Activated naive CD8-positive, alpha-beta T cell (primary cell): Measurements from ENCODE around the gene ALPG.
"Not testable (repeated sequence)": the region's sequence is repeated elsewhere in the genome, so short reads cannot be mapped to it uniquely, and the experiment has no call there.

Source experiments
- H3K27ac Mint-ChIP-seq: one replicate; pipeline ENCODE4 v1.8.0; 2021; ENCODE audit warnings: mixed read lengths
- H3K27me3 Mint-ChIP-seq: one replicate; pipeline ENCODE4 v1.8.0; 2021; ENCODE audit warnings: mixed read lengths
- H3K36me3 Mint-ChIP-seq: one replicate; pipeline ENCODE4 v1.8.0; 2021; ENCODE audit warnings: mixed read lengths
- H3K4me1 Mint-ChIP-seq: one replicate; pipeline ENCODE4 v1.8.0; 2021; ENCODE audit warnings: low read depth, mixed read lengths
- H3K4me3 Mint-ChIP-seq: one replicate; pipeline ENCODE4 v1.8.0; 2021; ENCODE audit warnings: mild to moderate bottlenecking, mixed read lengths
- H3K9me3 Mint-ChIP-seq: one replicate; pipeline ENCODE4 v1.8.0; 2021; ENCODE audit warnings: low read depth, mixed read lengths

ALPG gene

GRCh38 chr2:232385660-232386489 lies 20.8 kb upstream of the ALPG start:
- H3K4me1 Mint-ChIP-seq = no peaks in the 10 kb centered on the region
- H3K36me3 Mint-ChIP-seq = no peaks in the 10 kb centered on the region
- H3K9me3 Mint-ChIP-seq = no peaks in the 10 kb centered on the region
- H3K4me3 Mint-ChIP-seq = no peak overlapping the region
- peaks cover 23% of the 10 kb centered on the region for H3K27me3 Mint-ChIP-seq
- no peak overlapping the region for H3K27ac Mint-ChIP-seq

GRCh38 chr2:232386490-232386739 lies 20.2 kb upstream of the ALPG start:
- Mint-ChIP-seq H3K4me1 (no peaks in the 10 kb centered on the region), H3K27ac (no peak overlapping the region), H3K9me3 (no peaks in the 10 kb centered on the region), H3K36me3 (no peaks in the 10 kb centered on the region), H3K27me3 (peaks cover 24% of the 10 kb centered on the region), H3K4me3 (no peak overlapping the region)

GRCh38 chr2:232386740-232387450 lies 19.7 kb upstream of the ALPG start:
- Mint-ChIP-seq H3K27ac (no peak overlapping the region), H3K36me3 (no peaks in the 10 kb centered on the region), H3K4me3 (no peak overlapping the region), H3K27me3 (peaks cover 24% of the 10 kb centered on the region), H3K4me1 (no peaks in the 10 kb centered on the region), H3K9me3 (no peaks in the 10 kb centered on the region)

- Mint-ChIP-seq H3K9me3 (no peaks in the 10 kb centered on the region), H3K4me1 (no peaks in the 10 kb centered on the region), H3K27me3 (peaks cover 26% of the 10 kb centered on the region), H3K4me3 (no peak overlapping the region), H3K36me3 (no peaks in the 10 kb centered on the region), H3K27ac (no peak overlapping the region)
Measured at GRCh38 chr2:232387451-232388171, 19.0 kb upstream of the ALPG start.

- H3K36me3 Mint-ChIP-seq = no peaks in the 10 kb centered on the region
- peaks cover 24% of the 10 kb centered on the region for H3K27me3 Mint-ChIP-seq
Measured at GRCh38 chr2:232388324-232388891, 18.2 kb upstream of the ALPG start.

GRCh38 chr2:232389327-232389726 lies 17.3 kb upstream of the ALPG start:
- Mint-ChIP-seq H3K27ac (no peak overlapping the region), H3K9me3 (no peaks in the 10 kb centered on the region), H3K36me3 (no peaks in the 10 kb centered on the region), H3K4me3 (no peak overlapping the region), H3K27me3 (peaks cover 24% of the 10 kb centered on the region), H3K4me1 (no peaks in the 10 kb centered on the region)

More at GRCh38 chr2:232388324-232388891, 18.2 kb upstream of the ALPG start:
- Mint-ChIP-seq H3K4me1 (no peaks in the 10 kb centered on the region), H3K27ac (no peak overlapping the region), H3K4me3 (no peak overlapping the region), H3K9me3 (no peaks in the 10 kb centered on the region)

GRCh38 chr2:232390661-232391060 lies 16.0 kb upstream of the ALPG start:
- Mint-ChIP-seq H3K27ac (no peak overlapping the region), H3K36me3 (no peaks in the 10 kb centered on the region), H3K9me3 (no peaks in the 10 kb centered on the region), H3K4me1 (no peaks in the 10 kb centered on the region), H3K27me3 (peaks cover 20% of the 10 kb centered on the region), H3K4me3 (no peak overlapping the region)

- Mint-ChIP-seq H3K27me3 (peaks cover 15% of the 10 kb centered on the region), H3K36me3 (no peaks in the 10 kb centered on the region), H3K4me1 (no peaks in the 10 kb centered on the region), H3K4me3 (no peak overlapping the region), H3K9me3 (no peaks in the 10 kb centered on the region), H3K27ac (no peak overlapping the region)
Measured at GRCh38 chr2:232393556-232393955, 13.1 kb upstream of the ALPG start.

GRCh38 chr2:232394431-232394830 lies 12.2 kb upstream of the ALPG start:
- H3K9me3 Mint-ChIP-seq, H3K36me3 Mint-ChIP-seq: not testable (repeated sequence)

GRCh38 chr2:232395586-232395985 lies 11.1 kb upstream of the ALPG start:
- no peaks in the 10 kb centered on the region for H3K36me3 Mint-ChIP-seq
- H3K9me3 Mint-ChIP-seq = no peaks in the 10 kb centered on the region
- H3K27me3 Mint-ChIP-seq = peaks cover 9% of the 10 kb centered on the region
- no peak overlapping the region for H3K27ac Mint-ChIP-seq
- no peaks in the 10 kb centered on the region for H3K4me1 Mint-ChIP-seq
- no peak overlapping the region for H3K4me3 Mint-ChIP-seq

More at GRCh38 chr2:232394431-232394830, 12.2 kb upstream of the ALPG start:
- H3K4me3 Mint-ChIP-seq, H3K27ac Mint-ChIP-seq, H3K4me1 Mint-ChIP-seq: not testable (repeated sequence)
- peaks cover 11% of the 10 kb centered on the region for H3K27me3 Mint-ChIP-seq

- H3K27ac Mint-ChIP-seq = no peak overlapping the region
- H3K9me3 Mint-ChIP-seq = no peaks in the 10 kb centered on the region
- H3K36me3 Mint-ChIP-seq = no peaks in the 10 kb centered on the region
- no peaks in the 10 kb centered on the region for H3K4me1 Mint-ChIP-seq
- peaks cover 5% of the 10 kb centered on the region for H3K27me3 Mint-ChIP-seq
- H3K4me3 Mint-ChIP-seq = no peak overlapping the region
Measured at GRCh38 chr2:232396683-232397082, 10.0 kb upstream of the ALPG start.

GRCh38 chr2:232398293-232399034 lies 8.2 kb upstream of the ALPG start:
- no peak overlapping the region for H3K4me3 Mint-ChIP-seq
- H3K4me1 Mint-ChIP-seq = no peaks in the 10 kb centered on the region
- H3K27me3 Mint-ChIP-seq = peaks cover 3% of the 10 kb centered on the region
- no peaks in the 10 kb centered on the region for H3K36me3 Mint-ChIP-seq
- H3K27ac Mint-ChIP-seq = no peak overlapping the region
- H3K9me3 Mint-ChIP-seq = no peaks in the 10 kb centered on the region

GRCh38 chr2:232400256-232401015 lies 6.2 kb upstream of the ALPG start:
- Mint-ChIP-seq H3K4me3 (no peak overlapping the region), H3K9me3 (no peaks in the 10 kb centered on the region), H3K27me3 (peaks cover 3% of the 10 kb centered on the region), H3K36me3 (no peaks in the 10 kb centered on the region), H3K27ac (no peak overlapping the region), H3K4me1 (no peaks in the 10 kb centered on the region)

- H3K4me3 Mint-ChIP-seq = no peak overlapping the region
- no peaks in the 10 kb centered on the region for H3K4me1 Mint-ChIP-seq
- H3K36me3 Mint-ChIP-seq = no peaks in the 10 kb centered on the region
- H3K27me3 Mint-ChIP-seq = peaks cover 3% of the 10 kb centered on the region
- no peaks in the 10 kb centered on the region for H3K9me3 Mint-ChIP-seq
- H3K27ac Mint-ChIP-seq = no peak overlapping the region
Measured at GRCh38 chr2:232402518-232402917, 4.1 kb upstream of the ALPG start.
